SH-SY5Y (cell line): ENCODE data around the gene DYRK1A.

Experiments used
- GATA2 ChIP-seq: IDR thresholded peaks from 2 replicates; pipeline ENCODE4 v1.6.1; 2011; ENCODE audit warnings: mild to moderate bottlenecking, low read depth, low read length
- GATA3 ChIP-seq: IDR thresholded peaks from 2 replicates; pipeline ENCODE4 v1.6.1; 2011; ENCODE audit warnings: low read depth, mild to moderate bottlenecking, low read length, moderate library complexity

GRCh38 chr21:37550618-37551330, 184.2 kb downstream of the DYRK1A start:
- TF ChIP-seq GATA3 (no peak), GATA2 (no peak)
